Stimulated activated CD8-positive, alpha-beta memory T cell treated with anti-CD3 and anti-CD28 coated beads, Interleukin-15, amount 100 ng/mL, for 4 hours (primary cell): ENCODE measurements around the gene BORCS6.
A peak's percentile ranks its signal among the peaks of the same experiment; 100 is the strongest.
"Not testable (repeated sequence)": the region's sequence is repeated elsewhere in the genome, so short reads cannot be mapped to it uniquely, and the experiment has no call there.

Source experiments
- DNase-seq, 2 donors: peaks; one replicate each; pipeline ENCODE4 v3.0.0-alpha.2; 2020; ENCODE audit warnings: low read depth in 2 of 2

Gene BORCS6

DNA sequence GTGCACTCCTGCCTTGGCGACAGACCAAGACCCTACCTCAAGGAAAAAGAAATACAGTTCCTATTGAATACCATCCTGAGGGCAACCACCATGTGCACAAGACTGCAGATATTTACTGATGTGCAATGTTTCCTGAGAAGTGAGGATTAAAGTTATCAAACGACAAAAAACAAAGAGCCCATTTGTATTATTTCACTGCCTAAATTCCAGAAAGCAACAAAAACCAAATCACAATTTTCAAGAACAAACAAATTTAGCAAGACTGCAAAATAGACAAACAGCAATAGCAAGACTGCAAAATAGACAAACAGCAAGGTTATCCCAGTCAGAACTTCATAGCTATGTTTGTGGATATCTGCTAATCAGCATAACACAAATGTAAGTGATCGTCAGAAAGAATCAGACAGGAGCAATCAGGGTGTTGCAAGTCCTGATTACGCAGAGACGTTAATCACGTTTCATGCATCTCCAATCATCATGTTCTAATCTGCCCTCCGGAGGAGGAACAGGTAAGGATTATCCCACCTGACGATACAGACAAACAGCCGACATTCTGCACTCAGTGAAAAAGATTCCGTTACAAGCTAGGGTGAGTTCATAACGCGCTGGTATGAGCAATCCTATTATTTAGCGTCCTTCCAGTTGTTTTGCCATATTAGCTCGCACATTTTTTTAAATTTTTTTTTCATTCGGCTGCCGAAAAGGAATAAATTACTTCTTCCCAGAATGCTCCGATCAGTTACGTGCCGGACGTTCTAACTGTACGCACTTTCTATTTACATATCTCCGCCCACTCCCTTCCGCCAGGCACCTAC, 16.7 kb downstream of the BORCS6 start:
- peak in 1 of 2 donors; percentile 80 for DNase-seq

DNA sequence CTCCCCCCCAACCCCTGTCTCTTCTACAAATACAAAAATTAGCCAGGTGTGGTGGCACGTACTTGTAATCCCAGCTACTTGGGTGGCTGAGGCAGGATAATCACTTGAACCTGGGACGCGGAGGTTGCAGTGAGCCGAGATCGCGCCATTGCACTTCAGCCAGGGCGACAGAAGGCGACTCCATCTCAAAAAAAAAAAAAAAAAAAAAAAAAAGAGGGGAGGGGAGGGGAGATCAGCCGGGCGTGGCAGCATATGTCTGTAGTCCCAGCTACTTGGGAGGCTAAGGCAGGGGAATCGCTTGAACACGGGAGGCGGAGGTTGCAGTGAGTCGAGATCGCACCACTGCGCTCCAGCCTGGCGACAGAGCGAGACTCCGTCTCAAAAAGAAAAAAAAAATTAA, 19.8 kb downstream of the BORCS6 start:
- not testable (repeated sequence) for DNase-seq

DNA sequence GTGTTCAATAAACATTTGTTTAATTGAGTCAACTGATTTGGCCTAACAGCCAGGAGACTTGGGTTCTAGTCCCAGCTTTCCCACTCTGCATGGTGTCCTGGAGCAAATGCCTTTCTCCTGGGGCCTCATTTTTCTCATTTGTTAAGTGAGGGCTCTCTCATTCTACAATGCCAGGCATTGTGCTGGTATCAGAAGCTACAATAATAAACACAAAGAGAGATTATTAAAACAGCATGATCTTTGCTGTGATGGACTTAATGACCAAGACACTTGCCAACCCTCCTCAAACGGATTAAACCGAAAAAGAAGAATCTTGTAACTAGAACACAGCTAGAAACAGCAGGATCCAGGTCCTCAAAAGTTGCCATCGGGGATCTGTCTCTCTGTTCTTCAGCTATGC, 22.5 kb downstream of the BORCS6 start:
- no peak for DNase-seq

DNA sequence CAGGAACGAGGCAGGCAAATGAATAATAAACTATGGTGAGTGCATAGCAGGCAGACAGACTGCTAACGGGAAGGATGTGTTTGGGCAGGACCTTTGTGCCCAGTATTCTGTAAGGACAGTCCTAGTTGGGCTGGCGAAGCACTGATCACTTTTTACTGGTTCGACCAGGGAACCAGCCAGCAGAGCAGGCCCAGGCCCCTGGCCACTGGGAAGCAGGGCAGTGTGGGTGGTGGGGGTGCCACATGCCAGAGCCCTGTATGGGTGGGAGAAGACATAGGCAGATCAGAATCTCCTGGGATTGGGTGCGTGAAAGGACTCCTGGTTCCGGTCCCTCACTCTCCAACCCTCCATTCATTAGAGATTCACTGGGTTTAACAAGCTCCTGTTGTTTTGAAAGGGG, 23.2 kb downstream of the BORCS6 start:
- DNase-seq: no peak

DNA sequence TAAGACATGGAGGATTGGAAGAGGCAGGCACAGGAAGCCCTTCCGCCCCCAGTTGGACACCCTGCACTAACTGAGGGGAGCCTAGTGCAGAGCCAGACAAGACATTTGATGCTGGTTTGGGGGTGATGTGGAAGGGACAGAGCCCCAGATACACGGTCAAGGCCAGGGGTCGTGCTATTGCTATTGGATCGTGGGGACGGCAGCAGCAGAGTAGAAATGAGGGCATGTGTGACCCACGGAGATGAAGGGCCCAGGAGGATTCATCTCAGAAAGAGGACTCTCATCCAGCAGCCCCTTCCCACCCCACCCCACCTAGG, 25.2 kb downstream of the BORCS6 start:
- DNase-seq: no peak

DNA sequence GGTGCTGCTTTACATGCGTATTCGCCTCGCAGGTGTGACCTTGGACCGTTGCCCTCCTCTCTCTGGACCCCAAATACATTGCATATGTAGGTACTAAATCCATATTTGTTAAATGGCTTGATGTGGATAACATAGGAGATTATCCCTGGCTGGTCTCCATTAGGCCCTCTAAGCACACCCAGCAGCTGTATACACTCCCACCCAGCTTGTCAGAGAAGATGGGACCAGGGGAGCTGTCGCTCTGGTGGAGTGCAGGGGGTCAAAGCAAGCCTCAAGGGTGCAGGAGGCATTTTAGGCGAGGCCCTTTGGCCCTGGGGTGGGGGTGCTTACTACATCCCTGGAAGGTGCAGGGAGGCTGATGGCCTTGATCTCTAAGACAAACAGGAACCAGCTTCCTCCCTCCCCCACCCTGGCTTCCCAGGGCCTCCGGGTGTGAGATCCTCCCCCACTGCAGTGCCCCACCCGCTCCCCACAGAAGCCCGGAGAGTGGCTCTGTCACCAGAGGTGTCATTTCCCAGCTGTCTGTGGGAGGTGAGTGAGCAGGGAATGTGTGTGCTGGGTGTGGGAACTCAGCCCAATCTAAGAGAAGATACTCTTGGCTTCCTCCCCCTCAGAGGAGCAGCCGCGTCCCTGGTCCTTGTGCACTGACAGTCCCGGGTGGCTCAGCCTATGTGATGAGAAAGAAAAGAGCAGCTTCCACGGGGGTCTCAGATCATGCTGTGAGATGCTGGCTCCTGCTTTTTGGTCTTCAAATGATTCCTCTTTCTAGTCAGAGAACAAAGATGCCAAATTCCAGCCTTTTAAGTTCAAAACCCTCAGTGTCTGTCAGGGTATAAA, 25.8 kb downstream of the BORCS6 start:
- no peak for DNase-seq

DNA sequence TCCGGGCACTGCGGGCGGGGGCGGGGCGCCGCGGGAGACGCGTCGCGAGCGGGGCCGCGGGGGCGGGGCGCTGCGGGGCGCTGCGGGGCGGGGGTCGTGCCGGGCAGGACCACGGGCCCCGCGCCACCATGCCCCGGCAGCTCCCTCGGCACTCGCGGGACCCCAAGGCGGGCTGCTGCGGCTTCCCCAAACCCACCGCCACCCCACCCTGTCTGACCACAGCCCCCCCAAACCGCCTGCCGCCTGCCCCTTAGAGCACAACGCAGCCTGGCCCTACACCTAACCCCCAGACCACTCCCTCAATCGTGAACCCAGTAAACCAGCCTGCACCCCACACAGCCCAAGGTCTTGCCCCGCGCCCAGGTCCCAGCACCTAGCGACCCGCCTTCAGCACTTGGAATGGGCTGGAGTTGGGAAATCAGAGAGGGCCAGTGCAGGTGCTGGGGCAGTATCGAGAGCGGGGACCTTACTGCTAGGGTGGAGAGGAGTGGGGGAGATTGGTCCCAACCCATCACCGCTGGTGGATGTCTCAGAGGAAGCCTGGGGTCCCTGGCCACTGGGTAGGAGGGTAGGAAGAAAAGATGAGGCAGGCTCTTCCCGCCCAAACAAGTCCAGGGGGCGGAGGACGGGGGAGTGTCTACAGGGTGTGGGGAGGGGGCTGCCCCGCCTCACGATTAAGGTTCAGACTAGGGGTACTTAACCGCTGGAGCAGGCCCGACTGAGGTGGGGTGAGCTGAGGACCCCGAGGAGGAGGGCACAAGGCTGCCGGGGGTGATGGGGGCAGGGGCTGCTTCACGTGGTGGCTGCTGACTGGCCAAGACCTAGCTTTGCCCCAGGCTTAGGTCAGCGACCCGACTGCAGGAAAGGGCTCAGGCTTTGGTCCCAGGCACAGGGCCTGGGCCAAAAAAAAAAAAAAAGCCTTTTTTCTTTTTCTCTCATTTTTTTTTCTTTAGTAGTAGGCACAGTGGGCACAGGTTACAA, 26.7 kb downstream of the BORCS6 start:
- DNase-seq: no peak

DNA sequence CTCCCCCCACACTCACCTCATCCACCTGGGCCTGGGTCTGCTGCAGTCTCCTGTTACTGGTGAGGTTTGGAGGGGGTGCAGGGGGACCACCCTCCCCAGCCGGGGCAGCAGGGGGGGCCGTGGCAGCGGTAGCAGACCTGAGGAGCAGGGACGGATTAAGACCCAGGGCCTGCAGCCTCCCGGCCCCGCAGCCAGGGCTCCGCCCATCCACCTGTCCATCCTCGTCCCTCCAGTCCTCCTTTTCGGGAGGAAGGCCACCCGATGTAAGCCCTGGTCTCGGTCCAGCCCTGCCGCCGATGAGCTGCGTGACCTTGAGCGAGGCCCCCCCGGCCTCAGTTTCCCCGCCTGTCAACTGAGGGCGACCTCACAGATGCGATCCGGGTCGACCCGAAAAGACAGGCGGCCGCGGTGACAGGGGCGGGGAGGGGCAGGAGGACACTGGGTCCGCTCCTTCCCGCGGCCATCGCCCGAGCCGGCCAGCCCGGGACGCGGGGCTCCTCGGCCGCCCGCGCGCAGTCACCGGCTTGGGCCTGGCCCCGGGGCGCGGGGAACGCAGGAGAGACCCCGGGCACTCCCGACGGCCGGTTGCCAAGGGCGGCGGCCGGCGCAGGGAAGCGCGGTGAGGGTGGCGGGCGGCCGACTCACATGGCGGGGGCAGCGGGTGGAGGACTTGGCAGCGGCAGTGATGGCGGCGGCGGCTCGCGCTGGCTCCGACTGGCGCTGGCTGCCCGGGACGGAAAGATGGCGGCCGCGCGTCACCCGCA, 27.6 kb downstream of the BORCS6 start, which contains the start of gene VAMP2:
TSS of gene VAMP2 (minus strand) at position 716 of the 764 bp plus-strand sequence. CDS start at position 647, 69 bp downstream.
- peak; percentile 64 to 68 for DNase-seq

DNA sequence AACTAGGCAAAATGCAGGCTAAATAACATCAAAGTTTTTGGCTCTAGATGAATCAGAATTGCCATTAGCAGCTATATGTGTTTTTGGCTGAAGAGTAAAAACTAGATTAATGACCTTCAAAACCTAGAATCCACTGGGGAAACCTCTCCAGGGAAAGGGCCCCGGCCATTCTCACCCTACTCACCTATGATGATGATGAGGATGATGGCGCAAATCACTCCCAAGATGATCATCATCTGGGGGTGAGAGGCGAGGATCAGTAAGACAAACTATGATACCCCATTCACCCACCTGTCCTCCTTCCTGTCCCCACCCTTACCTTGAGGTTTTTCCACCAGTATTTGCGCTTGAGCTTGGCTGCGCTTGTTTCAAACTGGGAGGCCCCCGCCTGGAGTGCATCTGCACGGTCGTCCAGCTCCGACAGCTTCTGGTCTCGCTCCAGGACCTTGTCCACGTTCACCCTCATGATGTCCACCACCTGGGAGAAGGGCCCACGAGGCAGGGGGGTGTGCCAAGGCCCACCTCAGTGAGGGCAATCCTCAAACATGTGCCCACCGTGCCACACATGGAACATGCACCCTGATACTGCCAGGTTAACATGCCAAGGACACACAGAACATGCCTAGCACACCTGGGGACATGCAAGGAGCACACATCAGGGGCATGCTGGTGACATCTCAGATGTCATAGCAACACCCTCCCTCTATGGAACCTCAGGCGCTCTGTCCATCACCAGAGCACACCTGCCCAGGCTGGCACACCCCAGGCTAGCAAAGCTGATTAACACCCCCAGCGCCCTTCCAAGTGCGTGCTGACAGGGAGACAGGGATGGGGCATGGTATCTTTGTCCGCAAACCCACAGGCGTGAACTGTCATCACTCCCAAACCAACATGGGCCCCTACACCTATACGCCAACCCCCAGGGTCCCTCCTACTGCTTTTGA, 28.4 kb downstream of the BORCS6 start:
- DNase-seq: no peak

DNA sequence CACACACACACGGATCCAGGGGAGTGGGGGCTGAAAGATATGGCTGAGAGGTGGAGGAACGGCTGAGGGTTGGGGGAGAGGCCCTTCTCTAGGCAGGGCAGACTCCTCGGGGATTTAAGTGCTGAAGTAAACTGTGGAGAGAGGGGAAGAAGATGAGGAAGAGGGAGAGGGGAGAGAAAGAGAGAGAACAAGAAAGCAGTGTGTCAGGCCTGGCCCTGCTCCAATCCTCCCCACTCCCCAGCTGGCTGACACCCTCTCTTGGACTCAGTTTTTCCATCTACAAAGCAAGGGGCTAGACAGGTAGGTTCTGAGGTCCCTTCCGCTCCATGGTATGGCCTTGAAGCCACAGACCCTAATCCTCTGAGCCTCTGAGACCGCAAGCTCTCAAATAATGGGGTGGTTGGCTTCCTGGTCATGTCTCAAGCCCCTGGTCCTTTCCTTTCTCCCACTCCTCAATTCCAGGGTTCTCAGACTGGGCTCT, 29.2 kb downstream of the BORCS6 start:
- DNase-seq: no peak

DNA sequence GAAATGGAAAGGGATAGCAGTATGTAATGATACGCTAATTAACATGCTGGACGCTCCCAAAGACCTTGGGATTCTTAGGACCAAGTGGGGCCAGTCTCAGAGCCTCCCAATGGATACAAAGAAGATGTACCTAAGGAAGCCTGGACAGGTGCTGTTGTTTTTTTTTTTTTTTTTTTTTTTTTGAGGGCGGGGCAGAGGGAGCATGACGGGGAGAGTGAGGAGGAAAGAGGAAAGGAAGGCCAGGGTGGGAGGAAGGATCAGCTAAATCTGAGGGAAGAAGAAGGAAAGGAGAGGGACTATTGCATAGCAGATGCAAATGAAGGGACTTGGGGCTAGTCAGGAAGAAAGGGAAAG, 29.8 kb downstream of the BORCS6 start:
- DNase-seq: no peak

DNA sequence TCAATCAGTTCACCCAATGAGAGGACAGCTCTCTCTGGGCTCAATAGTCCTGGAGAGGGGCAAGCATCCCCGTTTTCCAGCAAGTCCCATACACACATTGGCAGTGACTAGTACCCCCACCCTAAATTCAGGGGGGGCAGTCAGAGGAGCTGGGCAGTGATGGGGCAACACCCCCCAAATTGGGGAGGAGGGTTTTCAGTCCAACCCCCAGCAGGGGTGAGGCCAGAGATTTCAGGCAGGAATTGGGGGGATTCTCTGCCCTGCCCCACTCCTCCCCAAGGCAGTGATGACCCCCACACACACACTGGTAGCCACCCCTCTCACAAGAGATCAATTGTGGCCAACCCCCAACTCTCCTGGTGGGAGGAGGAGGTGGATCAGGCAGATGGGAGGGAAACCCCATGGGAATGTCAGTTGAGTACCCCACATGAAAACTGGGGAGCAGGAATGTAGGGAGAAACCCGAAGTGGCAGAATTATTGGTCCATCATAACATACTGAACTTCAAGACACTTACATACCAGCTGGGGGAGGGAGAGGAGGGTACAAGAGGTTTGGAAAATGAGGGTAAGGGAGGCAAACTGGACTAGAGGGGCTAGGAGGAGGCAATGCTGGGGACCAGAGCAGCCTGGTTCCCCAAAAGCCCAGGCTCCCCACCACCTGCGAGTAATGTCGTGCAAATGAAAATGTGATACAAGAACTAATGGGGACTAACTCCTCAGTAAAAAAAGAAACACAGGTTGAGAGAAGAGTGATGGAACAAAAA, 30.3 kb downstream of the BORCS6 start:
- DNase-seq: no peak

DNA sequence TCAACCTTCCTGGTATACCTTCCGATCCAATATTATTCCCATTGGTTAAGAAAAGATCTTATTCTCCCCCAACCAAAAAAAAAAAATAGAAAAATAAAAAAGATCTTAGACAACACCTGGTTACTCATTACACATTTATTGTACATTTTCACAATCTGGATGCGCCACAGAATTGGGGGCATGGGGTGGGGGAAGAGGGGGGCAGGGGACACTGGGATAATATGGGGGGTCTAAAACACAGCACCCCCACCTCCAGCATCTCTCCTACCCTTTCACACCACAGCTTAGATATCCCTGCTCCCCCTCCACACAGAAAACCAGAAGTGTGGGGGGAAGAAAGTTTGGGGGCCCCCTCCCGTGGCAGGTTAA, 31.0 kb downstream of the BORCS6 start:
- DNase-seq: no peak

DNA sequence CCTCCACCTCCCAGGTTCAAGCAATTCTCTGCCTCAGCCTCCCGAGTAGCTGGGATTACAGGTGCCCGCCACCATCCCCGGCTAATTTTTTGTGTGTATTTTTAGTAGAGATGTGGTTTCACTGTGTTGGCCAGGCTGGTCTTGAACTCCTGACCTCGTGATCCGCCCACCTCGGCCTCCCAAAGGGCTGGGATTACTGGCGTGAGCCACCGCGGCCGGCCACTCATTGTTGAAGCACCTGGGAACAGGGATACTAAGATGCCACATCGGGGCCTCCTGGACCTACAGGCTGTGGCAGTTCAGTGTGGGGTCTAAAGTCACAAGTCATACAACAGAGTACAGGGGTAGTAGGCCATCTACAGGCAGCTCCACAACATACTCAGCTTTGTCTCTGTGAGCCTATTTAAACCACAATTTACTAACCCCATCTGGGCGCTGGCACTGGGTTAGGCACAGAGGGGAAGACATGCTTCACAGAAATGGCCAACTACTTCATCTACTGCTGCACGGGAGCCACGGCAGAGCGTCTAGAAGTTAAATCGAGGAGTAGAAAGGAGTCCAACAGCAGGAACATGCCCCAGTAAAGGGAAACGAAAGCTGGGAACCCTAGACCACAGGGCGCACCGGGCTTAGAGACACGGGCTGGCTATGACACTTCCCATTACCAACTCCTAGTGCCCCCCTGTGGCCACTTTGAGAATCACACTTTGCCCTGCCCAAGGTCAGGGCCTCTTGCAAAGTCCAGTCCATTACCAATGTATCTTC, 31.5 kb downstream of the BORCS6 start:
- peak; percentile 55 to 78 for DNase-seq

DNA sequence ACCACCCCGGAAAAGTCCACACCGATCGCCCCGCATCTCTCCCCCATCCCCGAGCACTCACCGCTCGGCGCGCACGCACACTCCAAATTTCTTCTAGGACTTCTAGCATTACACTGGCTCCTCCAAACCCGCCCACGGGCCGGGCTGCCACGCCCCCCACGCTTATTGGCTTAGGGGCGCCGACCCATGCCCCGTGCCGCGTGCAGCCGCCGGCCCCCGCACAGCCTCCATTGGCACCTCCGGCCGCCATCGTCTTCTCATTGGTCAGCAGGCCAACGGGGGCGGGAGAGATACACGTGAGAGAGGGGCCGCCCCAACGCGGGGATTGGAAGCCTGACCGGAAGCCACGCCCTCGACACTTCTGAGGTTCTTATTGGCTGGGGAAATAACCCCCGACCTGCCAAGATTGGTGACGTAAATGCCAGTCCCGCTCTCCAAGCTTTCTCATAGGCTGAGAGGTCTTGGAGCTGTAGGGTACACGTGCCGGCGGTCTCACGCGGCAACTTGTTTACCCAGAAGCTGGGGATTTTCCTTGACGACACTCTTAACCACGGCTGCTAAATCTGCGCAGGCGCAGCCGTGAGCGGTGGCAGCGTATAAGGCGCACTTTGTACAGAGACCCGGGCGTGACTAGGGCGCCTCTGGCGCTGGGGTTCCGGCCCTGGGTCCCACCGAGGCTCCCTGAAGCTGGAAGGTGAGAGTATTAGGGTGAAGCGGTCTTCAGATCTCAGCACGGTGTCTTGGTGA, 33.6 kb downstream of the BORCS6 start:
- peak; percentile 100 for DNase-seq

DNA sequence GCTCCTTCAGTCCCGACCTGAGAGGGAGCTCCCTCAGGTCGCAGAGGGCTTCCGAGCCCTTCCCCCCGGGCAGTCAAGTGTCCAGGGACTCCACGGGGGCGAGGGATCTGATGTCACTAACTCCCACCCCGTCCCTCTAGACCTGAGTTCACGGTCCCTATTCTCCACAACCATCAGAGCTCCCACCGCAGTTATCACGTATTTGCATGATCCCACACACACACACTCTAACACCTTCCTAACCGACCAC, 34.1 kb downstream of the BORCS6 start:
- no peak for DNase-seq

DNA sequence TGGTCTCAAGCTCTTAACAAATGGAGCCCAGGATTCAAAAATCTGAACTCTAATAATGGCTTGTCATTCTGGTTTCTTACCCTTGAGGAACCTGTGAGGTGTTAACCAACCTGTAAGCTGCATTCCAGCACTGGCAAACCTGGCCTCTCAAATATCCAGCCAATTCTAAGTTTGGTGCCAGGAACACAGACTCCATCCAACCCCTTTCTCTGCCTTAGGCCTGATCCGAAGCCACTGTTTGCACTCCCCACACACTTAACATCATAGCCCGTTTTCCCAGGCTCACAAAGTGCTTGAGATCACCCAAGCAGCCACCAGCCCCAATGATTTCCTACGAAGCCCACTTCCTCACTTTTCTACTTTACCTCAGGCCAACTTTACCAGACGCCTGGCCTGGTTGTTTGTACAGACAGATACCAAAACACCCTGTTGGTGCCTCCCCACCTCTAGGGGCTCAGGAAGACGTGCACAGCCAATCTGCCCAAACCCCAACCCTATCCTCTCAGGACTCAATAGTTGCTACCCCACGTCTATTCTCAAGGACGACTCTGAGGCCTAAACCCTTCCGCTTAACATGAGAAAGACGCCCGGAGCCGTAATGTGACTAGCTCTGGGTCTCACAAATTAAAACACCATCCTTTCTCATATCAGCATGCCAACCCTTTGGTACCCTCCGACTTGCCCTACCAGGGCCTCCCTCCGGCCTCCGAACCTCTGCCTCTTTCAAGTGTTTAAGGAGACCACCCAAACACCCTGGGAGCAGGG, 34.6 kb downstream of the BORCS6 start:
- no peak for DNase-seq
